BLaER1 (cell line): ENCODE measurements around the gene TRIM16.
"Not testable (repeated sequence)": the region's sequence is repeated elsewhere in the genome, so short reads cannot be mapped to it uniquely, and the experiment has no call there.

ENCODE experiments used
- H3K27ac ChIP-seq: shearing (Covaris generic); formaldehyde crosslinking; 2 replicates; pipeline ENCODE4 v1.8.1; 2022
- H3K27me3 ChIP-seq: shearing (Covaris generic); formaldehyde crosslinking; 2 replicates; pipeline ENCODE4 v1.8.1; 2022
- H3K36me3 ChIP-seq: shearing (Covaris generic); formaldehyde crosslinking; 2 replicates; pipeline ENCODE4 v1.8.1; 2022
- H3K4me1 ChIP-seq: shearing (Covaris generic); formaldehyde crosslinking; 2 replicates; pipeline ENCODE4 v1.8.1; 2022
- H3K4me2 ChIP-seq: shearing (Covaris generic); formaldehyde crosslinking; 2 replicates; pipeline ENCODE4 v1.8.1; 2022
- H3K4me3 ChIP-seq: shearing (Covaris generic); formaldehyde crosslinking; 2 replicates; pipeline ENCODE4 v1.8.1; 2022
- H3K9ac ChIP-seq: shearing (Covaris generic); formaldehyde crosslinking; 2 replicates; pipeline ENCODE4 v1.8.1; 2022
- H3K9me3 ChIP-seq: shearing (Covaris generic); formaldehyde crosslinking; 2 replicates; pipeline ENCODE4 v1.8.1; 2022
- H4K20me1 ChIP-seq: shearing (Covaris generic); formaldehyde crosslinking; 2 replicates; pipeline ENCODE4 v1.8.1; 2022
- Cebpa-rat ChIP-seq: shearing (Covaris generic); IDR thresholded peaks from 2 replicates; pipeline ENCODE4 v1.8.1; 2022

Gene TRIM16

GRCh38 chr17:15652960-15653359, 31.2 kb downstream of the TRIM16 start:
- no peaks in the 10 kb centered on the region for H3K9me3 ChIP-seq
- H3K9ac ChIP-seq = no peak overlapping the region
- no peak overlapping the region for H3K4me2 ChIP-seq
- 0 out of 2 replicates have a peak, but pooled peaks cover 8% of the 10 kb centered on the region for H3K36me3 ChIP-seq
- no peaks in the 10 kb centered on the region for H4K20me1 ChIP-seq
- no peaks in the 10 kb centered on the region for H3K27me3 ChIP-seq
- no peak overlapping the region for H3K27ac ChIP-seq
- peaks cover 29% of the 10 kb centered on the region for H3K4me1 ChIP-seq
- no peak overlapping the region for H3K4me3 ChIP-seq
- TF ChIP-seq Cebpa-rat = no peak

GRCh38 chr17:15651583-15652110, 32.5 kb downstream of the TRIM16 start:
- Histone ChIP-seq H3K4me3 (peak overlapping the region; percentile 58), H3K27me3 (no peaks in the 10 kb centered on the region), H3K9ac (peak overlapping the region; percentile 67), H3K36me3 (no peaks in the 10 kb centered on the region), H3K4me2 (peak overlapping the region; percentile 94), H3K9me3 (no peaks in the 10 kb centered on the region), H3K27ac (peak overlapping the region; percentile 77), H3K4me1 (peaks cover 29% of the 10 kb centered on the region), H4K20me1 (no peaks in the 10 kb centered on the region)
- no peak for TF ChIP-seq Cebpa-rat

- Histone ChIP-seq H3K27ac (peak overlapping the region; percentile 77), H3K4me1 (peaks cover 29% of the 10 kb centered on the region), H4K20me1 (no peaks in the 10 kb centered on the region), H3K9ac (peak overlapping the region; percentile 67), H3K4me2 (peak overlapping the region; percentile 94), H3K9me3 (no peaks in the 10 kb centered on the region), H3K4me3 (peak overlapping the region; percentile 58), H3K27me3 (no peaks in the 10 kb centered on the region), H3K36me3 (no peaks in the 10 kb centered on the region)
- no peak for TF ChIP-seq Cebpa-rat
Observed at GRCh38 chr17:15650741-15651582, 33.1 kb downstream of the TRIM16 start.

GRCh38 chr17:15649861-15650421, 34.2 kb downstream of the TRIM16 start:
- H3K9ac ChIP-seq = 0 out of 2 replicates have a peak overlapping the region, but pooled peaks have one; percentile 67
- H3K9me3 ChIP-seq = no peaks in the 10 kb centered on the region
- H3K27ac ChIP-seq = peak overlapping the region; percentile 35; the same call in 1 of the 2 replicates
- peak overlapping the region; percentile 58; the same call in 1 of the 2 replicates for H3K4me3 ChIP-seq
- H3K4me2 ChIP-seq = peak overlapping the region; percentile 94
- no peaks in the 10 kb centered on the region for H3K27me3 ChIP-seq
- no peak for TF ChIP-seq Cebpa-rat
- peaks cover 29% of the 10 kb centered on the region for H3K4me1 ChIP-seq
- no peaks in the 10 kb centered on the region for H3K36me3 ChIP-seq
- no peaks in the 10 kb centered on the region for H4K20me1 ChIP-seq

GRCh38 chr17:15648386-15648785, 35.7 kb downstream of the TRIM16 start:
- no peak for TF ChIP-seq Cebpa-rat

GRCh38 chr17:15645942-15646312, 38.2 kb downstream of the TRIM16 start:
- H3K4me3 ChIP-seq, H3K4me2 ChIP-seq, H4K20me1 ChIP-seq, H3K9me3 ChIP-seq, H3K9ac ChIP-seq, H3K36me3 ChIP-seq, H3K27me3 ChIP-seq, H3K27ac ChIP-seq: not testable (repeated sequence)
- peaks cover 13% of the 10 kb centered on the region for H3K4me1 ChIP-seq

More at GRCh38 chr17:15648386-15648785, 35.7 kb downstream of the TRIM16 start:
- H3K9me3 ChIP-seq = no peaks in the 10 kb centered on the region
- H3K4me2 ChIP-seq = no peak overlapping the region
- peaks cover 29% of the 10 kb centered on the region for H3K4me1 ChIP-seq
- no peak overlapping the region for H3K9ac ChIP-seq
- no peak overlapping the region for H3K27ac ChIP-seq
- no peak overlapping the region for H3K4me3 ChIP-seq
- H3K36me3 ChIP-seq = no peaks in the 10 kb centered on the region
- no peaks in the 10 kb centered on the region for H4K20me1 ChIP-seq
- no peaks in the 10 kb centered on the region for H3K27me3 ChIP-seq

- H3K4me2 ChIP-seq, H3K27ac ChIP-seq, H3K9ac ChIP-seq, H3K36me3 ChIP-seq, H3K4me3 ChIP-seq, H3K4me1 ChIP-seq, H3K27me3 ChIP-seq, H3K9me3 ChIP-seq, H4K20me1 ChIP-seq: not testable (repeated sequence)
Observed at GRCh38 chr17:15645099-15645941, 38.8 kb downstream of the TRIM16 start.

- H3K9me3 ChIP-seq, H4K20me1 ChIP-seq, H3K4me3 ChIP-seq, H3K4me1 ChIP-seq, H3K9ac ChIP-seq, H3K36me3 ChIP-seq, H3K27me3 ChIP-seq, H3K27ac ChIP-seq, H3K4me2 ChIP-seq: not testable (repeated sequence)
Observed at GRCh38 chr17:15642505-15643251, 41.4 kb downstream of the TRIM16 start.

GRCh38 chr17:15642014-15642413, 42.1 kb downstream of the TRIM16 start:
- H3K4me2 ChIP-seq, H3K9me3 ChIP-seq, H3K27ac ChIP-seq, H3K27me3 ChIP-seq, H4K20me1 ChIP-seq, H3K4me1 ChIP-seq, H3K4me3 ChIP-seq, H3K36me3 ChIP-seq, H3K9ac ChIP-seq: not testable (repeated sequence)

GRCh38 chr17:15630930-15631453, 53.1 kb downstream of the TRIM16 start:
- not testable (repeated sequence) for H3K27me3 ChIP-seq, H3K36me3 ChIP-seq, H4K20me1 ChIP-seq, H3K9me3 ChIP-seq, H3K4me2 ChIP-seq, H3K9ac ChIP-seq, H3K4me1 ChIP-seq, H3K27ac ChIP-seq, H3K4me3 ChIP-seq

- not testable (repeated sequence) for H3K4me3 ChIP-seq, H3K27me3 ChIP-seq, H3K27ac ChIP-seq, H3K4me1 ChIP-seq, H3K9me3 ChIP-seq, H3K4me2 ChIP-seq, H4K20me1 ChIP-seq, H3K36me3 ChIP-seq, H3K9ac ChIP-seq
Observed at GRCh38 chr17:15629991-15630390, 54.1 kb downstream of the TRIM16 start.

- not testable (repeated sequence) for H3K9ac ChIP-seq, H3K4me1 ChIP-seq, H3K9me3 ChIP-seq, H3K36me3 ChIP-seq, H3K4me2 ChIP-seq, H4K20me1 ChIP-seq, H3K27me3 ChIP-seq, H3K27ac ChIP-seq, H3K4me3 ChIP-seq
Observed at GRCh38 chr17:15623661-15624209, 60.4 kb downstream of the TRIM16 start.

GRCh38 chr17:15623255-15623654, 60.9 kb downstream of the TRIM16 start:
- not testable (repeated sequence) for H3K4me1 ChIP-seq, H3K36me3 ChIP-seq, H3K4me2 ChIP-seq, H3K9ac ChIP-seq, H4K20me1 ChIP-seq, H3K9me3 ChIP-seq, H3K4me3 ChIP-seq, H3K27ac ChIP-seq, H3K27me3 ChIP-seq
